ENCODE measurements around the gene MPP2.
"Not testable (repeated sequence)": the region's sequence is repeated elsewhere in the genome, so short reads cannot be mapped to it uniquely, and the experiment has no call there.

Gene MPP2

GRCh38 chr17:43873815-43874214, 33.5 kb downstream of the MPP2 start:
- H3K9me3 Mint-ChIP-seq, result no peaks in the 10 kb centered on the region
- TF ChIP-seq CTCF (IDR thresholded peaks at IDR 0.05; ENCODE audit: unreplicated experiment in 3 of 3), result no peak
- no peaks in the 10 kb centered on the region for H3K36me3 Mint-ChIP-seq (ENCODE audit: low read depth)
- peaks cover 12% of the 10 kb centered on the region for H3K27me3 Mint-ChIP-seq (ENCODE audit: low read depth)
- H3K4me1 Mint-ChIP-seq, result peaks cover 3% of the 10 kb centered on the region
- no peak overlapping the region for H3K27ac Mint-ChIP-seq
- no peak overlapping the region for H3K4me3 Mint-ChIP-seq

GRCh38 chr17:43873091-43873490, 34.2 kb downstream of the MPP2 start:
- H3K9me3 Mint-ChIP-seq, result no peaks in the 10 kb centered on the region
- no peak overlapping the region for H3K27ac Mint-ChIP-seq
- peaks cover 16% of the 10 kb centered on the region for H3K27me3 Mint-ChIP-seq (ENCODE audit: low read depth)
- no peaks in the 10 kb centered on the region for H3K36me3 Mint-ChIP-seq (ENCODE audit: low read depth)
- no peak overlapping the region for H3K4me3 Mint-ChIP-seq
- H3K4me1 Mint-ChIP-seq, result no peaks in the 10 kb centered on the region
- no peak for TF ChIP-seq CTCF (IDR thresholded peaks at IDR 0.05; ENCODE audit: unreplicated experiment in 3 of 3)

GRCh38 chr17:43871946-43872690, 35.2 kb downstream of the MPP2 start:
- H3K4me1 Mint-ChIP-seq, result no peaks in the 10 kb centered on the region
- H3K27ac Mint-ChIP-seq, result no peak overlapping the region
- H3K36me3 Mint-ChIP-seq (ENCODE audit: low read depth), result no peaks in the 10 kb centered on the region
- no peak overlapping the region for H3K4me3 Mint-ChIP-seq
- TF ChIP-seq CTCF (IDR thresholded peaks at IDR 0.05; ENCODE audit: unreplicated experiment in 3 of 3), result no peak
- peaks cover 17% of the 10 kb centered on the region for H3K27me3 Mint-ChIP-seq (ENCODE audit: low read depth)
- no peaks in the 10 kb centered on the region for H3K9me3 Mint-ChIP-seq

GRCh38 chr17:43869031-43869430, 38.3 kb downstream of the MPP2 start:
- H3K9me3 Mint-ChIP-seq; H3K4me3 Mint-ChIP-seq; H3K27ac Mint-ChIP-seq; H3K4me1 Mint-ChIP-seq; H3K36me3 Mint-ChIP-seq (ENCODE audit: low read depth): not testable (repeated sequence)
- H3K27me3 Mint-ChIP-seq (ENCODE audit: low read depth), result peaks cover 24% of the 10 kb centered on the region

DNA sequence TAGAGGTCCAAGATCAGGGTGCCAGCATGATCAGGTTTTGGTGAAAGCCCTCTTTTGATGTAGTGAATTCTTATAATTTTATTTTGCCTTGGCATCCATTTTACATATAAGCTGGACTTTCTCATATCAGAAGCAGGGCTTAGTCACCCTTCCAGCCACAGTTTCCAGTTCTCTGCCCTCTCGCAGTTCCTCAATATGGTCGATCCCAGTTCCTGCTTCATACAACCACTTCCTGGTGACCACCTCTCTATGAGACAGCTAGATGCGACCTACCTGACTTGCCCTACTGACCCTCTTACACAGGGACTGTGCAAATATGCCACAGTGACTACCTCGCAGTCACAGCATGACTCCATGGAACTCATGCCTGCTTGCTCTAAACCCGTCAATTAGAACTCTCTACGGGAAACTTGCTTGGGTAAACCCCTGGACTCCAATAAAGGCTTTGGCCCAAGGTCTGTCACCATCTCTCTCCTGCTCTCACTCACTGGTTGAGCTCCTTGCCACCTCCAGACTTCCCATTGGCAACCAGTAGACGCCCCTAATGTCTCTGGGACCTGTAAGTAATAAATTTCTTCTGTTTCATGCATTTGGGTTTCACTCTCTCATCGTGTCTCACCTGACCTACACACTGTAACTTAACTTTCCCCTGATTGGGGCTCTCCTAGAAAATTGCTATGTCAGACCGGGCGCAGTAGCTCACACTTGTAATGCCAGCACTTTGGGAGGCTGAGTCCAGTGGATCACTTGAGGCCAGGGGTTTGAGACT, 38.9 kb downstream of the MPP2 start:
- no peaks in the 10 kb centered on the region for H3K4me1 Mint-ChIP-seq
- no peaks in the 10 kb centered on the region for H3K36me3 Mint-ChIP-seq (ENCODE audit: low read depth)
- H3K27ac Mint-ChIP-seq, result no peak overlapping the region
- no peaks in the 10 kb centered on the region for H3K9me3 Mint-ChIP-seq
- no peak overlapping the region for H3K4me3 Mint-ChIP-seq
- TF ChIP-seq CTCF (IDR thresholded peaks at IDR 0.05; ENCODE audit: unreplicated experiment in 3 of 3), result no peak
- peaks cover 24% of the 10 kb centered on the region for H3K27me3 Mint-ChIP-seq (ENCODE audit: low read depth)

- Mint-ChIP-seq H3K9me3 (no peaks in the 10 kb centered on the region), H3K36me3 (ENCODE audit: low read depth) (no peaks in the 10 kb centered on the region), H3K27ac (no peak overlapping the region), H3K27me3 (ENCODE audit: low read depth) (peaks cover 14% of the 10 kb centered on the region), H3K4me3 (no peak overlapping the region), H3K4me1 (peaks cover 5% of the 10 kb centered on the region)
- TF ChIP-seq CTCF (IDR thresholded peaks at IDR 0.05; ENCODE audit: unreplicated experiment in 3 of 3), result no peak
These were observed 43.0 kb downstream of the MPP2 start for GRCh38 chr17:43864161-43864984.
